Tibial artery (tissue), 4 donors: ENCODE measurements around the gene LIMK2.
"Not testable (repeated sequence)": the region's sequence is repeated elsewhere in the genome, so short reads cannot be mapped to it uniquely, and the experiment has no call there.

Source experiments
- DNase-seq, 2 donors: peaks; one replicate each; pipeline ENCODE4 v3.0.0-alpha.2; 2019
- H3K27ac ChIP-seq, 2 donors: fragments of 200-600 bp; sonication (generic) in 1 of 2; 1 replicate in 1 of 2; 2 replicates in 1 of 2; pipeline ENCODE4 v1.5.1; 2018 to 2019; ENCODE audit warnings: mild to moderate bottlenecking in 1 of 2
- H3K27me3 ChIP-seq, 2 donors: fragments of 200-600 bp; sonication (generic) in 1 of 2; one replicate each; pipeline versions ENCODE4 v1.5.1 to v1.6.0; 2016 to 2019
- H3K36me3 ChIP-seq, 3 donors: fragments of 200-600 bp; sonication (generic) in 2 of 3; one replicate each; pipeline ENCODE4 v1.5.1; 2016 to 2019; ENCODE audit warnings: mild to moderate bottlenecking in 2 of 3
- H3K4me1 ChIP-seq, 4 donors: fragments of 200-600 bp; sonication (generic) in 2 of 4; 1 replicate in 3 of 4; 2 replicates in 1 of 4; pipeline ENCODE4 v1.5.1; 2016 to 2019
- H3K4me3 ChIP-seq, 2 donors: fragments of 200-600 bp; sonication (generic) in 1 of 2; 1 replicate in 1 of 2; 2 replicates in 1 of 2; pipeline ENCODE4 v1.5.1; 2018 to 2019; ENCODE audit warnings: mild to moderate bottlenecking in 2 of 2
- H3K9me3 ChIP-seq, 3 donors: fragments of 200-600 bp; sonication (generic) in 1 of 3; one replicate each; pipeline ENCODE4 v1.5.1; 2016 to 2019
- CTCF ChIP-seq, 2 experiments: fragments of 200-600 bp in 1 of 2; fragments of 450-650 bp in 1 of 2; IDR thresholded peaks; one replicate each; pipeline ENCODE4 v1.5.1; 2017 to 2019; ENCODE audit warnings: antibody characterized with exemption in 2 of 2, mild to moderate bottlenecking in 1 of 2, moderate library complexity in 1 of 2
- intact Hi-C: fragments of 100-400 bp; cut with DNase I; formaldehyde crosslinking; loops from one replicate; pipeline ENCODE4 v1.15.0; 2023; ENCODE audit warnings: low total_unique reads

LIMK2 gene

GRCh38 chr22:31218565-31219262 is 6.6 kb downstream of the LIMK2 start:
- no peak overlapping the region for H3K4me3 ChIP-seq
- H3K9me3 ChIP-seq = no peaks in the 10 kb centered on the region
- no peaks in the 10 kb centered on the region for H3K36me3 ChIP-seq
- no peaks in the 10 kb centered on the region for H3K27me3 ChIP-seq
- peaks cover 0 to 8% (median 0%) of the 10 kb centered on the region in 4 donors for H3K4me1 ChIP-seq
- DNase-seq = no peak
- no peak for TF ChIP-seq CTCF (IDR thresholded peaks at IDR 0.05)
- no peak overlapping the region for H3K27ac ChIP-seq
- intact Hi-C loops = no loop called here

GRCh38 chr22:31221084-31221483 is 9.0 kb downstream of the LIMK2 start:
- no peak for DNase-seq
- TF ChIP-seq CTCF (IDR thresholded peaks at IDR 0.05) = no peak
- Histone ChIP-seq H3K36me3 (no peaks in the 10 kb centered on the region), H3K4me3 (no peak overlapping the region), H3K27ac (no peak overlapping the region), H3K9me3 (no peaks in the 10 kb centered on the region), H3K27me3 (no peaks in the 10 kb centered on the region), H3K4me1 (peaks cover 0 to 22% (median 0%) of the 10 kb centered on the region in 4 donors)
- intact Hi-C loops = no loop called here

DNA sequence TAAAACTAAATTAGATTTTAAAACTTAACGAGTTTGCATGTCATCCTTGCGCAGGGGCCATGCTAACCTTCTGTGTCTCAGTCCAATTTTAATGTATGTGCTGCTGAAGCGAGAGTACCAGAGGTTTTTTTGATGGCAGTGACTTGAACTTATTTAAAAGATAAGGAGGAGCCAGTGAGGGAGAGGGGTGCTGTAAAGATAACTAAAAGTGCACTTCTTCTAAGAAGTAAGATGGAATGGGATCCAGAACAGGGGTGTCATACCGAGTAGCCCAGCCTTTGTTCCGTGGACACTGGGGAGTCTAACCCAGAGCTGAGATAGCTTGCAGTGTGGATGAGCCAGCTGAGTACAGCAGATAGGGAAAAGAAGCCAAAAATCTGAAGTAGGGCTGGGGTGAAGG is 10.6 kb downstream of the LIMK2 start:
- no peak for TF ChIP-seq CTCF (IDR thresholded peaks at IDR 0.05)
- Histone ChIP-seq H3K27ac (no peak overlapping the region), H3K9me3 (no peaks in the 10 kb centered on the region), H3K4me1 (peaks cover 0 to 19% (median 1%) of the 10 kb centered on the region in 4 donors), H3K27me3 (no peaks in the 10 kb centered on the region), H3K4me3 (no peak overlapping the region), H3K36me3 (peaks cover 0 to 7% (median 0%) of the 10 kb centered on the region in 3 donors)
- intact Hi-C loops = no loop called here
- no peak for DNase-seq

DNA sequence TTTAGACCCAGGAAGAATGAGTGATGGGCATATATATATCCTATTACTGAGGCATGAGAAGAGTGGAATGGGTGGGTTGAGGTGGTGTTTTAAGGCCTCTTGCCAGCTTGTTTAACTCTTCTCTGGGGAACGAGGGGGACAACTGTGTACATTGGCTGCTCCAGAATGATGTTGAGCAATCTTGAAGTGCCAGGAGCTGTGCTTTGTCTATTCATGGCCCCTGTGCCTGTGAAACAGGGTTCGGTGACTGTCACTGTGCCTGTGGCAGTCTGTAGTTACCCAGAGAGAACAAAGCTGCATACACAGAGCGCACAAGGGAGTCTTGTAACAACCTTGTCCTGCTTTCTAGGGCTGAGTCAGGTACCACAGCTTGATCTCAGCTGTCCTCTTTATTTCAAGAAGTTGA is 11.7 kb downstream of the LIMK2 start:
- Histone ChIP-seq H3K4me1 (peaks cover 0 to 19% (median 1%) of the 10 kb centered on the region in 4 donors), H3K36me3 (peaks cover 0 to 7% (median 0%) of the 10 kb centered on the region in 3 donors), H3K9me3 (no peaks in the 10 kb centered on the region), H3K4me3 (no peak overlapping the region), H3K27ac (no peak overlapping the region), H3K27me3 (no peaks in the 10 kb centered on the region)
- no peak for TF ChIP-seq CTCF (IDR thresholded peaks at IDR 0.05)
- DNase-seq = no peak
- intact Hi-C loops = no loop called here

GRCh38 chr22:31224691-31225090 is 12.6 kb downstream of the LIMK2 start:
- DNase-seq, H3K36me3 ChIP-seq, intact Hi-C loops, H3K4me3 ChIP-seq, H3K27me3 ChIP-seq, H3K9me3 ChIP-seq, H3K27ac ChIP-seq: not testable (repeated sequence)
- H3K4me1 ChIP-seq = peaks cover 0 to 19% (median 2%) of the 10 kb centered on the region in 4 donors

GRCh38 chr22:31227186-31227585 is 15.1 kb downstream of the LIMK2 start:
- Histone ChIP-seq H3K27ac (no peak overlapping the region), H3K36me3 (peaks cover 0 to 7% (median 0%) of the 10 kb centered on the region in 3 donors), H3K9me3 (no peaks in the 10 kb centered on the region), H3K4me1 (peaks cover 0 to 26% (median 10%) of the 10 kb centered on the region in 4 donors), H3K27me3 (no peaks in the 10 kb centered on the region), H3K4me3 (no peak overlapping the region)
- DNase-seq = no peak
- TF ChIP-seq CTCF (IDR thresholded peaks at IDR 0.05) = no peak
- intact Hi-C loops = no loop called here
